GM18861 (cell line): ENCODE results near the gene MAN1C1.

Source experiments
- ATAC-seq: cut with Tn5 transposase; IDR thresholded peaks from one replicate; pipeline ENCODE4 v1.9.1; 2021; ENCODE audit not compliant: unreplicated experiment

MAN1C1 gene

DNA sequence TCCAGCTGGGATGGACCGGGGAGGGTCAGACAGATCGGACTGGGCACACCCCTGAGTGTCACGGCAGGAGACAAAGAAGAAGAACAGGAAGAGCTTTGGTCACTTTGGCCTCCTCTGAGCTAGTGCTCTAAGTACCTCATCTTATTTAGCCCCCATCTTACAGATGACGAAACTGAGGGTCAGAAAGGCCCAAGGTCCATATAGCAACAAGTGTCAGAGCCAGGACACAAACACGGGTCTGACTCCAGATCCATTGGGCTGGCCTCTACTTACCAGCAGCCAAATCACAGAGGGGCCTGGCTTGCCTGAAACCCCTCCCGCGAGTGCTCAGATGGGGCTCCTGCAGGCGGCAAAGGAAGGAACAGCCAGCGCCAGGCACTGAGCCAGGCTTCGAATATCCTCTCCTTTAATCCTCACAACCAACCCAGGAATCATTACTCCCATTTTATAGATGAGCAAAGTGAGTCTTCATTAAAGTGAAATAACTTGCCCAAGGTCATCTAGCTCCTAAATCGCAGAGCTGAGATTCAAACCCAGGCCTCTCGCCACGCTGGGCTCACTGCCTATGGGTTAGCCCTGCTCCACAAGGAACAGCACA lies 157.7 kb downstream of the MAN1C1 start:
- ATAC-seq, result no peak

GRCh38 chr1:25774921-25775771 lies 158.6 kb downstream of the MAN1C1 start:
- ATAC-seq, result no peak

- no peak for ATAC-seq
Measured at GRCh38 chr1:25779388-25779787, 162.8 kb downstream of the MAN1C1 start.

- ATAC-seq, result no peak
Measured at GRCh38 chr1:25779894-25780293, 163.3 kb downstream of the MAN1C1 start.

- no peak for ATAC-seq
Measured at GRCh38 chr1:25780318-25781129, 163.9 kb downstream of the MAN1C1 start.

GRCh38 chr1:25781130-25781433 lies 164.5 kb downstream of the MAN1C1 start:
- ATAC-seq, result no peak

GRCh38 chr1:25782608-25783201 lies 166.1 kb downstream of the MAN1C1 start:
- no peak for ATAC-seq

DNA sequence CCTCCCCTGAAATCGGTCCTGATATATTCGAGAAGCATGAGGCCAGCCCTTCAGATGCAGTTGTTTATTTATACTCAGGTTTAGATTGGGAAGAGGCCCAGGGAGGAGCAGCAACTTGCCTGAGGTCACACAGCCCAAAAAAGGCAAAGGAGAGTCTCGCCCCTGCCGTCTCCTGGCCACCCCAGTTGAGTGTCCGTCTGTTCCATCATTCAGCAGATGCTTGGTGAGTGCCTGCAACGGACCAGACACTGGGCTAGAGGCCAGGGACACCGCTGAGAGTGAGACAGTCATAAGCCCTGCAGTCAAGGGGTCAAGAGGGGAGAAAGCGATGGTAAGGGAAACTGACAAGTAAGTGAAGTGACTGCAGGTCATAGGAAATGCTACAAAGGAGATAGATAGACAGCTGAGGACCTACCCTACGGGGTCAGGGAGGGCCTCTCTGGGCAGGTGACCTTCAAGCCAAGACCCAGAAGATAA lies 168.0 kb downstream of the MAN1C1 start:
- ATAC-seq, result no peak

DNA sequence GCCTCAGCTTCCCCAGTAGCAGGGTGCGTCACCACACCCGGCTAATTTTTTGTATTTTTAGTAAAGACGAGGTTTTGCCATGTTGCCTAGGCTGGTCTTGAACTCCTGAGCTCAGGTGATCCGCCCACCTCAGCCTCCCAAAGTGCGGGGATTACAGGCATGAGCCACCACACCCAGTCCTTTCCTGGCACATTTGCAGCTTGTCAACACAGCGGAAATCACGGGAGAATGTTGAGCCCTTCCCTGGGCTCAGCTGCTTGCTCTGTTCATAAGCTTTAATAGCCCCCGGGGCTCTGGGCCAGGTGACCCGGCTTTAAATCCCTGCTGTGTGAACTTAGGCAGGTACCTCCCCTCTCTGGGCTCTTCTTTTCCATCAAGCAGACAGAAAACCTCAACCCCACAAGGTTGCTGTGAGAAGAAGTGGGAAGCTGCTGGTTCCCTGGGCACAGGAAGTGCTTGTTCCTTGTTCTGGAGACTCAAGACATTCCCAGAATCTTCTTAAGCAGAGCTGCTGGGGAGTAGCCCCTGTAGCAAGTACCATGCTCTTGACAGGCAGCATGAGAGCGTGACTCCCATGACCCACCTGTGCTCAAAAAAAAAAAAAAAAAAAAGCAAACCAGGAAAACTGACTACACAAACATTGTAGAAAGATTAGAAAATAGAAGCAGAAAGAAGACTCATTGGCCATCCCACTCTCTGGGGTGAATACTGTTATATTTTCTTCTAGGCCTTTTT lies 168.9 kb downstream of the MAN1C1 start:
- ATAC-seq, result no peak

DNA sequence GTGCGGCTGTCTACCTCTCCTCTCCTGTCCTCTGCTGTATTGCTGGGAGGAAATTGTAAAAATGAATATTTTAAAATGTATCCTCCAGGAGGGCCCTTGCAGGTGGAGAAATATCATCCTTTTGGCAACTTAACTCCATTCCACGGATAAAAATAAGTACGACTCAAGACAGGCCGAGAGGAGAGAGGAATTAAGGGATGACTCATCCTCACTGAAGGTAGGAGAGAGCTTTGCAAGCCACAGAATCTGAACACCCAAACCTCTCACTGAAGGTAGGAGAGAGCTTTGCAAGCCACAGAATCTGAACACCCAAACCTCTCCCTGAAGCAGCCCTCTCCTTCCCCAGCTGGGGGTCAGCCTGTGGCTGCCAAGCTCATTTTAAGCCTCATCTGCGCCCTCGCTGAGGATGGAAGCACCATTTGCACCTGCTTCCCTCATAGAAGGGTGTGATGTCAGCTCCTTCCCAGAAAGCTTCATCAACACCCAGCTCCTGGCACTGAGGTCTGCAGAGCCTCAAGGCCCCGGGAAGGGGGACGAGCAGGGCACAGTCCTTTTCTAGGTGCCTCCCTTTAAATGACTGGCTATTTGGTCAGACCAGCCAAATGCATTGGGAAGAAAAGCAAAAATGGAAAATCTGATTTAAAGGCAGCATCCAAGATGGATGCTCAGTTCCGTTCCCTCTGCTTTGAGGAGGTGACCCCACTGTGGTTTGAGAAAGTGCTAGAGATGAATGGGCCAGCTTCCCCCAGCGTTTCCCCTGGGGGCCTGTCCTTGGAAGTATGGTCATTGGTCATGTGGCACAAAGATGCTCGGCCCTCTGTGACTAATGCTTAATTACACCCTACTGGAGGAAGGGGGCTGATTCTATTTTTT lies 170.5 kb downstream of the MAN1C1 start:
- ATAC-seq, result no peak

DNA sequence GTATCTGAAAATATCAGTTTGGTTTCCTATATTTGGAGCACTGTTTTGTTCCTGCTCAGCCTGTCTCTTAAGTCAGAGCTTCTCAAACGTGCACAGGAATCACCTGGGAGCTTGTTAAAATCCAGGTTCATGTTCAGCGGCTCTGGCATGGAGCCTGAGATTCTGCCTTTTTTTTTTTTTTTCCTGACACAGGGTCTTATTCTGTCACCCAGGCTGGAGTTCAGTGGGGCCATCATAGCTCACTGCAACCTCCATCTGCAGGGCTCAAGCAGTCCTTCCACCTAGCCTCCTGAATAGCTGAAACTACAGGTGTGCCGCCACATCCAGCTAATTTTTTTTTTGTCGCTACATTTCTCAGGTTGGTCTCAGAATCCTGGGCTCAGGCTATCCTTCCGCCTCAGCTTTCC lies 171.2 kb downstream of the MAN1C1 start:
- ATAC-seq, result no peak

- ATAC-seq, result no peak
Measured at GRCh38 chr1:25790472-25790871, 173.9 kb downstream of the MAN1C1 start.

DNA sequence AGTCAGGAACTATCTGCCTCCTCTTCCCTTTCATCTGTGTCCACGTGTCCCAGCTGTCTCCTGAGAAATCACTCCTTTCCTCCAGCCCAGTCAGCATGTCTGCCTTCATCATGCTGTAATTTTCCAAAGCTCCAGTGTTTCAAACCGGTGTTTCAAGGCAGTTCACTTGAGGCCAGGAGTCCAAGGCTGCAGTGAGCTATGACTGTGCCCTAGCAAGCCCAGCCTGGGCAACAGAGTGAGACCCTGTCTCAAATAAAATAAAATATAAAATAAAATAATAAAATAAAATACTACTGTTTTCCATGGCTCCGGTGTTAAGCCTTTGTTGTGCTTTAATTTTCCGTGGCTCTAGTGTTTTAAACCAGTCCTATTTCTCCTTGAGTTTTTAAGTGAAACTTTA lies 175.5 kb downstream of the MAN1C1 start:
- ATAC-seq, result no peak

DNA sequence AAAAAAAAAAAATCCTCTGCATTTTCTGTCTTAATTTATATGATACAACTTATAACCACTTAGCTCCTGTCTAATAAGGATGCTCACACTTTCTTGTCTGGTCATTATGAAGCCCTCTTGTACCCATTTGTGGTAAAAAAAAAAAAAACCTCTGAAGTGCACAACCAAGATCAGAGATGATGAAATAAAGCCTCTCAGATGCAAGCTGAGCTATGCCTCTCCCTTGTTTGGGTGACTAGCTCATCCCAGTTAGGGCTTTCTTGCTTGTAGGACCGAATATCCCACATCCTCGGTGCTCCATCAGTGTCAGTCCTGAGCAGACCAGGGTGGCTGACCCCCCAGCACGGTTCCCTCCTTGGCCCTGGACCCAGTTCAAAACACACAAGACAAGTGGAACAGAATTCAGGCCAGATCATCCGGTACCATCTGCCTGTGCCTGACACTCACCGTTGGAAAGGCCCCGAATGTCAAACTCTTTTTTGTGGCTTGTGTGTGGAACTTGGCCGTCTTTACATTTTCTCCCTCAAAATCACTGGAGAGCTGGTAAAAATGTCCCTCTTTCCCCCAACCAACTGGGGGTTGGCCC lies 177.1 kb downstream of the MAN1C1 start:
- no peak for ATAC-seq

DNA sequence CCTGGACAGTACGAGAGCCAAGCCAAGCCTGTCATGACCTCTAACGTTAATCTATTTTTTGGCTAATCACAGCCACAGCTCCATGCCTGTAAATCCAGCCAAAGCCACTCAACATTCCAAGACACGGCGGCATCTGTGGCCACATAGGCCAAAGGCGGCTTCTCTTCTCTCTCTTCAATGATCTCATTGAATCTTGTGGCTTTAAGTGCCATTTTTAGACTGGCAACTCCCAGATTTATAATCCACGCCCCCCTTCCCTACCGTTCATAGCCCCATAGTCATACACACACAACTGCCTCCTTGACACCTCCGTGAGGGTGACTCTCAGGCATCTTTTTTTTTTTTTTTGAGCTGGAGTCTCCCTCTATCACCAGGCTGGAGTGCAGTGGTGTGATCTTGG lies 177.7 kb downstream of the MAN1C1 start:
- no peak for ATAC-seq

DNA sequence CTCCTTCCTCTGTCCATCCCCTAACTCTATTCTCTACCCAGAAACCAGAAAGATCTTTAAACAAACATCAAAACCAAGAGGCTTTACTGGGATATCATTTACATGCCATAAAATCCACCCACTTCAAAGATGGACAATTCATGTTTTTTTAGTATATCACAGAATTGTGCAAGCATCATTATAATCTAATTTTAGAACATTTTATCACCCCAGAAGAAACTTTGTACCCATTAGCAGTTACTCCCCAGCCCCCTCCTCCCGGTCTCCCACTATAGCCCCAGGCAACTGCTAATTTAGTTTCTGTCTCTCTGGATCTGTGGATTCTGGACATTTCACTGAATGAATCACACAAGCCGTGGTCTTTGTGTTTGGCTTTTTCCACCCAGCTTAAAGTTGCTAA lies 178.6 kb downstream of the MAN1C1 start:
- ATAC-seq, result no peak

GRCh38 chr1:25795946-25796810 lies 179.6 kb downstream of the MAN1C1 start:
- ATAC-seq, result no peak

DNA sequence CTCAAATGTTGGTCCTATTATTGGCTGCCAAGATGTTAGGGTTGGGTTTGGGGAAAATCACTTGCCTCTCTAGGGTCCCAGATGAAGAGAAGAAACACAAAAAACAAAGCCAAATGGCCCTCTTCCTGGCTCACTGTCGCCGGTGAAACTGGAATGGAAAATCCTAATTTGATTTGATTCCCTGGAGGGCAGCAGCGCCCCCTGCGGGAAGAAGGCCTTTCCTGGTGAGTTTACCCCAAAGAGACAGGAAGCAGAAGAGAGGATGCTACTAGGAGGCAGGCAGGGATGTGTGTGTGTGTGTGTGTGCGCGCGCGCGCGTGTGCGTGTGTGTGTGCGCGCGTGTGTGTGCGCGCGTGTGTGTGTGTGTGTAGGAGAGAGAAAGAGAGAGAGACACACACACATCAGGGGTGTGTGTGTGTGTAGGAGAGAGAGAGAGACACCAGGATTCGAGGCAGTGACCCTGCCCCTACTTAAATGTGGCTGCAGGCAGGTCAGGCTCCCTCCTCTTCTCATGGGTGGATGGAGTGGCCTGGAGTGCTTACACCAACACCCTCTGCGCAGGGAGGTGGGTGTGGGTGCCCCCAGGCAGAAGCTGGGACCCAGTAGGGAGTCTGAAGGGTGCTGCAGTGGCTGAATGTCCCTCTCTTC lies 180.3 kb downstream of the MAN1C1 start:
- ATAC-seq, result no peak
